ENCODE measurements around the gene HORMAD2. TPM values are rescaled to one million over a fixed set of nuclear protein-coding genes. Genes with fewer than 3 reads are reported as not detected.

HORMAD2 gene
- total RNA-seq, 1 experiment from 2014 or later, result not detected

- Histone ChIP-seq H3K4me2 (no peak overlapping the region), H3K4me3 (no peak overlapping the region), H4K20me1 (ENCODE audit: insufficient read depth) (no peaks in the 10 kb centered on the region), H3K4me1 (replicated peaks; ENCODE audit: insufficient read depth) (peaks cover 41% of the 10 kb centered on the region), H3F3A (ENCODE audit: insufficient read depth, low read depth) (peaks cover 39% of the 10 kb centered on the region), H3K27ac (no peak overlapping the region), H2AFZ (no peak overlapping the region), H3K9me3 (ENCODE audit: insufficient read depth, low read depth) (no peaks in the 10 kb centered on the region), H3K9me2 (ENCODE audit: insufficient read depth) (no peaks in the 10 kb centered on the region), H3K79me2 (ENCODE audit: low read depth) (no peaks in the 10 kb centered on the region), H3K27me3 (ENCODE audit: insufficient read depth, low read depth) (no peaks in the 10 kb centered on the region), H3K36me3 (ENCODE audit: low read depth) (no peaks in the 10 kb centered on the region)
- CTCF ChIA-PET, result interaction anchor here (0.6 kb wide), 1 partner anchor 20 kb away, joined by 3 read pairs; no protein-coding TSS in a partner anchor
- DNase-seq, result no peak
- POLR2A ChIA-PET (ENCODE audit: unreplicated experiment), result interaction anchor here (0.7 kb wide), 1 partner anchor 705 kb away, joined by 3 read pairs; no protein-coding TSS in a partner anchor
- no TSS peak for BruUV-seq (replicated peaks)
- intact Hi-C loops (cut with micrococcal nuclease; ENCODE audit: unreplicated experiment), result no loop called here
- no peak for TF ChIP-seq EZH2 (IDR thresholded peaks at IDR 0.05; ENCODE audit: low read depth)
- TF ChIP-seq CTCF (conservative IDR thresholded peaks at IDR 0.05), result no peak
Observed at GRCh38 chr22:30217698-30218560, 137.7 kb downstream of the HORMAD2 start.

DNA sequence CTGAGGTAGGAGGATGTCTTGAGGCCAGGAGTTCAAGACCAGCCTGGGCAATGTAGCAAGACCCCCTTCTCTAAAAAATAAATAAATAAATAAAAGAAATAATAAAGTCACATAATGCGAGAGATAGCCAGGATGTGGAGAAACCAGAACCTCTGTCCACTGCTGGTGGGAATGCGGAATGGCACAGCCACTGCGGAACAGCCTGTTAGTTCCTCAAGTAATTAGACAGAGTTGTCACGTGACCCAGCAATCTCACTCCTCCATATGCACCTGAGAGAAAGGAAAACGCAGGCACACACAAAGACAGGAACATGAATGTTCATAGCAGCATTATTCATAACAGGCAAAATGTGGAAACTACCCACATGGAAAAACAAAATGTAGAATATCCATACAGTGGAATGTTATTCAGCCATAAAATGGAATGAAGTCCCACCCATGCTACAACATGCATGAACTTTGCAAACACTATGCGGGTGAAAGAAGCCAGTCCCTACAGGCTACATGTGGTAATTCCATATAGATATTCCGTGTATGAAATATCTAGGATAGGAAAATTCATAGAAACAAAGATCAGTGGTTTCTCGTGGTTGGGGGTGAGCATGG, 138.9 kb downstream of the HORMAD2 start:
- intact Hi-C loops (cut with micrococcal nuclease; ENCODE audit: unreplicated experiment), result no loop called here
- Histone ChIP-seq H3K36me3 (ENCODE audit: low read depth) (no peaks in the 10 kb centered on the region), H3K4me2 (no peak overlapping the region), H3K4me3 (no peak overlapping the region), H2AFZ (no peak overlapping the region), H3K4me1 (replicated peaks; ENCODE audit: insufficient read depth) (peaks cover 41% of the 10 kb centered on the region), H3K27ac (no peak overlapping the region), H3K9me3 (ENCODE audit: insufficient read depth, low read depth) (no peaks in the 10 kb centered on the region), H3F3A (ENCODE audit: insufficient read depth, low read depth) (peaks cover 38% of the 10 kb centered on the region), H3K79me2 (ENCODE audit: low read depth) (no peaks in the 10 kb centered on the region), H3K27me3 (ENCODE audit: insufficient read depth, low read depth) (no peaks in the 10 kb centered on the region), H3K9me2 (ENCODE audit: insufficient read depth) (no peaks in the 10 kb centered on the region), H4K20me1 (ENCODE audit: insufficient read depth) (no peaks in the 10 kb centered on the region)
- ChIA-PET POLR2A (ENCODE audit: unreplicated experiment) (no interaction called here), CTCF (no interaction called here)
- no TSS peak for BruUV-seq (replicated peaks)
- DNase-seq, result no peak
- TF ChIP-seq EZH2 (IDR thresholded peaks at IDR 0.05; ENCODE audit: low read depth), result no peak
- TF ChIP-seq CTCF (conservative IDR thresholded peaks at IDR 0.05), result 0 out of 2 replicates have a peak, but pooled peaks have one; percentile 25

DNA sequence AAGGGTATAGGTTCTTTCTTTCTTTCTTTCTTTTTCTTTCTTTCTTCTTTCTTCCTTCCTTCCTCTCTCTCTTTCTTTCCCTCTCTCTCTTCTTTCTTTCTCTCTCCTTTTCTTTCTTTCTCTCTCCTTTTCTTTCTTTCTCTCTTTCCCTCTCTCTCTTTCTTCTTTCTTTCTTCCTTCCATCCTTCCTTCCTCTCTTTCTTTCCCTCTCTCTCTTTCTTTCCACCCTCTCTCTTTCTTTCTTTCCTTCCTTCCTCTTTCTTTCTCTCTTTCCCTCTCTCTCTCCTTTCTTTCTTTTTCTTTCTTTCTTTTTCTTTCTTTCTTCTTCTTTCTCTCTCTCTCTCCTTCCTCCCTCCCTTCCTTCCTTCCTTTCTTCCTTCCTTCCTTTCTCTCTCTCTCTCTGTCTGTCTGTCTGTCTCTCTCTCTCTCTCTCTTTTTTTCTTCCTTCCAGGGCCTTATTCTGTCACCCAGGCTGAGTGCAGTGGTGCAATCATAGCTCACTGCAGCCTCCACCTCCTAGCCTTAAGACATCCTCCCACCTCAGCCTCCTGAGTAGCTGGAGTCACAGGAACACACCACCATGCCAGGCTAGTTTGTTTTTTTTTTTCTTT, 139.5 kb downstream of the HORMAD2 start:
- Histone ChIP-seq H3K27ac (no peak overlapping the region), H3K36me3 (ENCODE audit: low read depth) (no peaks in the 10 kb centered on the region), H3K4me1 (replicated peaks; ENCODE audit: insufficient read depth) (peaks cover 41% of the 10 kb centered on the region), H3K9me3 (ENCODE audit: insufficient read depth, low read depth) (no peaks in the 10 kb centered on the region), H2AFZ (no peak overlapping the region), H3K79me2 (ENCODE audit: low read depth) (no peaks in the 10 kb centered on the region), H4K20me1 (ENCODE audit: insufficient read depth) (no peaks in the 10 kb centered on the region), H3K4me2 (no peak overlapping the region), H3K27me3 (ENCODE audit: insufficient read depth, low read depth) (no peaks in the 10 kb centered on the region), H3K4me3 (no peak overlapping the region), H3K9me2 (ENCODE audit: insufficient read depth) (no peaks in the 10 kb centered on the region), H3F3A (ENCODE audit: insufficient read depth, low read depth) (peaks cover 38% of the 10 kb centered on the region)
- no peak for DNase-seq
- TF ChIP-seq EZH2 (IDR thresholded peaks at IDR 0.05; ENCODE audit: low read depth) (no peak), CTCF (conservative IDR thresholded peaks at IDR 0.05) (no peak)
- BruUV-seq (replicated peaks), result no TSS peak
- intact Hi-C loops (cut with micrococcal nuclease; ENCODE audit: unreplicated experiment), result no loop called here
- ChIA-PET POLR2A (ENCODE audit: unreplicated experiment) (no interaction called here), CTCF (no interaction called here)
